ENCODE results near the gene DTNB.

The DTNB gene

DNA sequence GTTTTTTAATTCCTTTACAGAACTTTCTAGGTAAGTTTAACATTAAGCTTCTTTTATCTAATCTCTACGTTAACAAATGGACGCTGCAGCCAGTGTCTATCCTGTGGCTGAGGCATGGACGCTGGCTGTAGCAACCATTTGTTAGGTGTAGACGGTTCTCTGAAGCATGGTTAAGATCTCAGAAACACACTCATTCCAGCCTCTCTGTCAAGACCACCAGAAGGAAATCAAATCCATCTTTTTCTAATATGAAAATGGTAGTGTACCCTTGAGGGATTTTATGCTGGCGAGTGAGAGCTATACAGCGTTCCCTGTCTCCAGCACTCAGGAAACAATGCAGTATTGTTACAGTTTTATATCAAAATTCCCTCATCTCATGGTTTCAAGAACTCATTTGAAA lies 78.0 kb downstream of the DTNB start:
- Histone ChIP-seq H3K4me1 (ENCODE audit: control insufficient read depth, insufficient read depth, low read length) (peaks cover 6% of the 10 kb centered on the region), H3K27ac (ENCODE audit: insufficient read depth, low read depth, low read length, poor library complexity, severe bottlenecking) (no peak overlapping the region), H3K4me3 (ENCODE audit: insufficient read depth, low read depth, low read length) (no peak overlapping the region), H3K27me3 (ENCODE audit: control insufficient read depth, insufficient read depth, low read length, poor library complexity, severe bottlenecking) (no peaks in the 10 kb centered on the region), H3K36me3 (ENCODE audit: control insufficient read depth, insufficient read depth, low read length) (no peaks in the 10 kb centered on the region), H3K9me3 (ENCODE audit: control insufficient read depth, low read length) (no peaks in the 10 kb centered on the region)
- 91 to 98% methylated on average over 4 to 6 of the region's 6 CpGs for WGBS, 2 experiments

DNA sequence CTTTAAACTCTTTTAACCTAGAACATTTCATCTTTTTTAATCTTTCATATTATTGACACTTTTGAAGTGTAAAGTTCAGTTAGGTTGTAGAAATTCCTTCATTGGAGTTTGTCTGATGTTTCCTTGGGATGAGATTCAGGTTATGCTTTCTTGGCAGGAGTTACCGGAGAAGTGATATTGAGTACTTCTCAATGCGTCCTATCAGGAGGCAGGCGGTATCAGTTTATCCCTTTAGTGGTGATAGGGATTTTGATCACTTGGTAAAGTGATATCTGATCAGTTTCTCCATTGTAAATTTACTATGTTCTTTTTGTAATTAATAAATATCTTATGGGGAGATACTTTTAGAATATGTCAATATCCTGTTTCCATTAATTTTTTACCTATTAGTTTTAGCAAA lies 78.4 kb downstream of the DTNB start:
- Histone ChIP-seq H3K4me3 (ENCODE audit: insufficient read depth, low read depth, low read length) (no peak overlapping the region), H3K4me1 (ENCODE audit: control insufficient read depth, insufficient read depth, low read length) (peaks cover 6% of the 10 kb centered on the region), H3K27ac (ENCODE audit: insufficient read depth, low read depth, low read length, poor library complexity, severe bottlenecking) (no peak overlapping the region), H3K9me3 (ENCODE audit: control insufficient read depth, low read length) (no peaks in the 10 kb centered on the region), H3K36me3 (ENCODE audit: control insufficient read depth, insufficient read depth, low read length) (no peaks in the 10 kb centered on the region), H3K27me3 (ENCODE audit: control insufficient read depth, insufficient read depth, low read length, poor library complexity, severe bottlenecking) (no peaks in the 10 kb centered on the region)
- WGBS, 2 experiments: 94 to 95% methylated on average over 3 of the region's 3 CpGs

DNA sequence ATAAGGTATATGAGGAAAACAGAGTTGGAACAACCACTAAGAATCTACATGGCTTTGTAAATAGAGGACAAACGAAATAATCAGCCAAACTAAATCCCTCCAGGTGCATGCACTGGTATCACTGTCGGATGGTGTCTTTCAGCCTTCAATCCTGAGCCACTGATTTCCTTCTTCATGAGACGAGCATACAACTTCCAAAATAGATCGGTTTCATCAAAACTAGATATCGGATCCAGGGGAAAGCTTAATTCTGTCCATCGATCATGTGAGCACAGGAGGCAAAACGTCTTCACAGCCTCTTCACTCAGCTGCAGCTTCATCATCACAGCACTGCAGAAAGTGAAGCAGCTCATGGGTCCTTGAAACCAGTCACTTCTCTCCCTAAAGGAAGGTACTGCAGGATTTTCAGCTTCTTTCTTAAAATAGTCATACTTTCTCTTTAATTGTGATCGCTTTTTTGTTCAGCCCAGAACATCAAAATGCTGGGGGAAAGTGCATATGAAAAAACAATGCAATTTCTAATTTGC lies 80.5 kb downstream of the DTNB start:
- Histone ChIP-seq H3K27me3 (ENCODE audit: control insufficient read depth, insufficient read depth, low read length, poor library complexity, severe bottlenecking) (no peaks in the 10 kb centered on the region), H3K4me3 (ENCODE audit: insufficient read depth, low read depth, low read length) (no peak overlapping the region), H3K27ac (ENCODE audit: insufficient read depth, low read depth, low read length, poor library complexity, severe bottlenecking) (no peak overlapping the region), H3K4me1 (ENCODE audit: control insufficient read depth, insufficient read depth, low read length) (peaks cover 8% of the 10 kb centered on the region), H3K36me3 (ENCODE audit: control insufficient read depth, insufficient read depth, low read length) (no peaks in the 10 kb centered on the region), H3K9me3 (ENCODE audit: control insufficient read depth, low read length) (no peaks in the 10 kb centered on the region)
- 82 to 87% methylated on average over 8 of the region's 8 CpGs for WGBS, 2 experiments

DNA sequence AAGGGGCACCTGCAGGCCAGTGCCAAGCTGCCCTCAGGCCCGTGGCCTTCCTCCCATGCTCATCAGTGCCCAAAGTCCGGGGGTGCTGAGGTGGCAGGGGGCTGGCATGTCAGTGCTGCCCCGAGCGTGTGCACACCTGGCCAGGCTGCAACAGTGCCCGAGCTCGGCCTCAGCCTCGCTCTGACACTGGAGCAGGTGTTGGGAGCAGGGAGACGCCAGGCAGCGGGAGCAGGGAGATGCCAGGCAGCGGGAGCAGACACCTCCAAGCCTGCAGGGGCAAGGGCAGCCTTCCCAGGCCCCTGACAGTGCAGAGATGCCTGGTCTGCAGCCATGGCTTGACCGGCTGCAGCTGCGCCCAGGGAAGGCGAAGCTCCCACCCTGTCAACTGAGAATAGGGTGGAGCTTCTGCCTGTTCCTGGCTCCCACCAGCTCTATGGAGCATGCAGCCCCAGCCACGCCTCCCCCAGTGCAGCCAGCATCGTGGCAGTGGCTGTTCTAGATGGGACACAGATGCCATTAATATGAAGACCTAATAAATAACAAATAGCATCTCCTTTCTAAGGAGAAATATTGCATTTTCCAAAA lies 82.4 kb downstream of the DTNB start:
- no peaks in the 10 kb centered on the region for H3K9me3 ChIP-seq (ENCODE audit: control insufficient read depth, low read length)
- no peak overlapping the region for H3K4me3 ChIP-seq (ENCODE audit: insufficient read depth, low read depth, low read length)
- H3K27me3 ChIP-seq (ENCODE audit: control insufficient read depth, insufficient read depth, low read length, poor library complexity, severe bottlenecking): no peaks in the 10 kb centered on the region
- no peak overlapping the region for H3K27ac ChIP-seq (ENCODE audit: insufficient read depth, low read depth, low read length, poor library complexity, severe bottlenecking)
- H3K4me1 ChIP-seq (ENCODE audit: control insufficient read depth, insufficient read depth, low read length): peaks cover 20% of the 10 kb centered on the region
- 86 to 88% methylated on average over 15 of the region's 15 CpGs for WGBS, 2 experiments
- H3K36me3 ChIP-seq (ENCODE audit: control insufficient read depth, insufficient read depth, low read length): no peaks in the 10 kb centered on the region

DNA sequence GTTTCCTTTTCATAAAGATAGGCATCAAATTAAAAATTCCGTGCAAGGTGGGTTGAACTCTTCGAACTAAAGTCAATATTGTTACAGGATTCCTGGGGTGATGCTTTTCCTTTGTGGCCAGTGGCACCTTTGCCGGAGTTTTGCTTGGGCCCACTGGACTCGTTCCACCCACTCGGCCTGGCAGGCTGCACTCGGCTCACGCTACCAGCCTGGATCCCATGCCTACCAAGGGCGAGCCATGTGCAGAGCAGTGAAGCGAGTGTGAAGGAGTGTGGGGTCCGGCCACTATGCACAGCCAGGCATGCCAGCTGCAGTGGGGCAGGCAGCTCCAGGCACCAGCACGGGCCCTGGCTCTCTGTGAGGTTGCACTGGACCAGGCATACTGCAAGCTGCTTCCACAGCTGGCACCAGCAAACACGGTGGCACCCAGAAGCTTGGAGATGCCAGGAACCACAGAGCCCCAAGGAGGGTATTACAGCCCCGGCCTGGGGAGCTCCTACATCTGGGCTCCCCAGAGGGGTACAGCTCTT lies 83.6 kb downstream of the DTNB start:
- WGBS, 2 experiments: 94% methylated on average over 13 of the region's 13 CpGs
- Histone ChIP-seq H3K36me3 (ENCODE audit: control insufficient read depth, insufficient read depth, low read length) (no peaks in the 10 kb centered on the region), H3K4me3 (ENCODE audit: insufficient read depth, low read depth, low read length) (no peak overlapping the region), H3K27me3 (ENCODE audit: control insufficient read depth, insufficient read depth, low read length, poor library complexity, severe bottlenecking) (no peaks in the 10 kb centered on the region), H3K4me1 (ENCODE audit: control insufficient read depth, insufficient read depth, low read length) (peaks cover 20% of the 10 kb centered on the region), H3K27ac (ENCODE audit: insufficient read depth, low read depth, low read length, poor library complexity, severe bottlenecking) (no peak overlapping the region), H3K9me3 (ENCODE audit: control insufficient read depth, low read length) (no peaks in the 10 kb centered on the region)

DNA sequence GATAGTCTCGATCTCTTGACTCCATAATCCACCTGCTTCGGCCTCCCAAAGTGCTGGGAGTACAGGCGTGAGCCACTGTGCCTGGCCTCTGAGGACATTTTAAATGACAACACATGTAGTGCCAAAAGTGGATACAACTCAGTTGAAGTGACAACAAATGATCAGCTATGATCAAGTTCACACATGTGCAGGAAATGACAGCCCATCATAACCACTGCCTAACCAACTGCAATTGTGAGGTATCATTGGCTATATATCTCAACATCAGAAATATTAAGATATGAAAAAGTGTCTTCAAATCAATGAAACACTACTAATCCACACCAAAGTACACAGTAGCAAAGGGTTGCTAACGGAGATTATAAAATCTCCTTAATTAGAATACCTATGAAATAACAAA lies 84.8 kb downstream of the DTNB start:
- Histone ChIP-seq H3K4me1 (ENCODE audit: control insufficient read depth, insufficient read depth, low read length) (peaks cover 20% of the 10 kb centered on the region), H3K9me3 (ENCODE audit: control insufficient read depth, low read length) (no peaks in the 10 kb centered on the region), H3K27me3 (ENCODE audit: control insufficient read depth, insufficient read depth, low read length, poor library complexity, severe bottlenecking) (no peaks in the 10 kb centered on the region), H3K27ac (ENCODE audit: insufficient read depth, low read depth, low read length, poor library complexity, severe bottlenecking) (no peak overlapping the region), H3K4me3 (ENCODE audit: insufficient read depth, low read depth, low read length) (no peak overlapping the region), H3K36me3 (ENCODE audit: control insufficient read depth, insufficient read depth, low read length) (no peaks in the 10 kb centered on the region)
- WGBS, 2 experiments: 86 to 95% methylated on average over 4 of the region's 4 CpGs

DNA sequence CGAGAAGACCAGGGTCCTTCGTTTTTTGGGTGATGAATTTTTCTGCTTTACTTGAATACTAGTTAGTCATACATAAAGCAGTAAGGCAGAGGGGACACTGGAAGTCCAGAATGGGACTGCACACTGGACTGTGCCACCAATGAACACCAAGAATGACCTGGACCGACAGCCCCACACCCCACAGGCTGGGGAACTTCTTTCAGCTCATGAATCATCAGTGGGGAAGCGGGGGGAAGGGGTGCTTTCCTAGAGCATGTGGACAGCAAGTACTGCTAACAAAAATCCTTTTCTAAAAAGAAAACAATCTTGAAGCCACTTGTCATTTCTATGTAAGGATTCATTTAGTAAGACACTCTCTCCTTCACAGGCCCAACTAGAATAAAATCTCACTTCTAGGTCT lies 86.0 kb downstream of the DTNB start:
- no peak overlapping the region for H3K4me3 ChIP-seq (ENCODE audit: insufficient read depth, low read depth, low read length)
- no peaks in the 10 kb centered on the region for H3K9me3 ChIP-seq (ENCODE audit: control insufficient read depth, low read length)
- H3K27ac ChIP-seq (ENCODE audit: insufficient read depth, low read depth, low read length, poor library complexity, severe bottlenecking): no peak overlapping the region
- peaks cover 20% of the 10 kb centered on the region for H3K4me1 ChIP-seq (ENCODE audit: control insufficient read depth, insufficient read depth, low read length)
- no peaks in the 10 kb centered on the region for H3K36me3 ChIP-seq (ENCODE audit: control insufficient read depth, insufficient read depth, low read length)
- WGBS, 2 experiments: 87 to 94% methylated on average over 3 to 4 of the region's 4 CpGs
- H3K27me3 ChIP-seq (ENCODE audit: control insufficient read depth, insufficient read depth, low read length, poor library complexity, severe bottlenecking): no peaks in the 10 kb centered on the region

DNA sequence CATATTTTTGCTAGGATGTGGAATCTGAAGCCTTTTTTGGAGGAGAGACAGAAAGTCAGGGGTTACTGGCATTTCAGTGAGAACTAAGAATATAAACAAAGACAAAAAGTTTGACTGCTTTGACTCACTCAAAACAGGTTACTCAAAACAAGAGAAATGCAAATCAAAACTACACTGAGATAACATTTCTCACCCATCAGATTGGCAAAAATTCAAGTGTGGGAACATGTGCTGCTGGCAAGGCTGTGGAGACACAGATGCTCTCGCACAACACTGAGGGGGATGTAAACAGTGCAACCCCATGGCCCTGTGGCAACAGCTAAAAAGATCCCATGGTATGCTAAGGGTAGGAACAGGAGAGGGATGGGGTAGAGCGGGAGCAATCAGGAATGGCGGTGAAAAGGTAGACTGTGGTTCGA lies 86.6 kb downstream of the DTNB start:
- Histone ChIP-seq H3K4me1 (ENCODE audit: control insufficient read depth, insufficient read depth, low read length) (peaks cover 20% of the 10 kb centered on the region), H3K9me3 (ENCODE audit: control insufficient read depth, low read length) (no peaks in the 10 kb centered on the region), H3K27ac (ENCODE audit: insufficient read depth, low read depth, low read length, poor library complexity, severe bottlenecking) (no peak overlapping the region), H3K4me3 (ENCODE audit: insufficient read depth, low read depth, low read length) (no peak overlapping the region), H3K36me3 (ENCODE audit: control insufficient read depth, insufficient read depth, low read length) (no peaks in the 10 kb centered on the region), H3K27me3 (ENCODE audit: control insufficient read depth, insufficient read depth, low read length, poor library complexity, severe bottlenecking) (no peaks in the 10 kb centered on the region)
- WGBS, 2 experiments: 83 to 85% methylated on average over 4 of the region's 4 CpGs

DNA sequence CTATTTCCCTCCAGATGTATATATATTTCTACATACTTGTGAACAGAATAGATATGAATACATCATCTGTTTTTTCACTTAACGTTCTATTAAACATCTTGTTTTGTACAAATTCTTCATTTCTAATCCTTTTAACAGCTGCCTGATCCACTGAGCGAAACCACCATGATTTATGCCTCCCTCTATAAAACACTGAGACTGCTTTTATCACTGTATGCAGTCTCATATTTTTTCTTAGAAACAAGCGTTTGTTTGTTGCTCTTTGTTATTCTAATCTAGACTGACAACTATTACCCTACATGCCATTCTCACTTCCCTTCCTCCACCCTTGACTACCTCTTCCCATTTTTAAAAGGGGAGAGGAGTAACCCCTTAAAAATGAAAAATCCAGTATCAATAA lies 88.2 kb downstream of the DTNB start:
- Histone ChIP-seq H3K4me1 (ENCODE audit: control insufficient read depth, insufficient read depth, low read length) (peaks cover 14% of the 10 kb centered on the region), H3K4me3 (ENCODE audit: insufficient read depth, low read depth, low read length) (no peak overlapping the region), H3K27ac (ENCODE audit: insufficient read depth, low read depth, low read length, poor library complexity, severe bottlenecking) (no peak overlapping the region), H3K27me3 (ENCODE audit: control insufficient read depth, insufficient read depth, low read length, poor library complexity, severe bottlenecking) (no peaks in the 10 kb centered on the region), H3K36me3 (ENCODE audit: control insufficient read depth, insufficient read depth, low read length) (no peaks in the 10 kb centered on the region), H3K9me3 (ENCODE audit: control insufficient read depth, low read length) (no peaks in the 10 kb centered on the region)
- WGBS, 2 experiments: 78 to 97% methylated on average over 3 of the region's 3 CpGs

DNA sequence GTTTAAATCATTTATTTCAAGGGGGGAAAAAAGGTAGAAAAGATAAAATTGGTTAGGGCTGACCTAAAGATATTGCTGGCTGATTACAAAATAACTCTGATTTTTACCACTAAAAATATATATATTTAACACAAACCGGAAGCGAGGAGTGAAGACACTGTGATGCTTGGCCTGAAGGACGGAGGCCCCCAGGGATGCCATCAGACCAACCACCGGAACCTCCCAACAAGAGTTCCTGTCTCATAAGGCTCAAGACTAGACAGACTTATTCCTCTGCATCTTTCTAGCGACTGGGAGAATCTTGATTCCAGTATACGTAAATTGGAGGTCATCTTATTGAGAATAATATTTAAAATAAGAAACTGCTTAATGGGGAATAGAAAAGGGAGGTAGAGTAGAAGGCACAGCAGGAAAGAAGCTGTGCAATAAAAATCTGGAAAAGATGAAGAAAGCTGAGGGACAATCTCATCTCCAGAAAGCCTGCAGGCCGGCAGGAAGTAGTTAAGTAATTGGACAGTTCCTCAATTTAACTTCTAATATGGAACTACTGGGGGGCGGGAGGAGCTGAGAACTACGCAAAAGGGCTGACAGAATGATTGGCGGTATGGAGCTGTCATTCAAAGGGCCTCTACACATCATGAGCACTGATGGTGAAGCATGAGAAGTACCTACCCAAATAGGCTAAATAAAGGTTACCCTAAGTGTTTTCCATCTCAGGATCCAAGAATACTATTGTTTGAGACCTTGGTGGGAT lies 91.1 kb downstream of the DTNB start:
- Histone ChIP-seq H3K36me3 (ENCODE audit: control insufficient read depth, insufficient read depth, low read length) (no peaks in the 10 kb centered on the region), H3K27ac (ENCODE audit: insufficient read depth, low read depth, low read length, poor library complexity, severe bottlenecking) (no peak overlapping the region), H3K4me3 (ENCODE audit: insufficient read depth, low read depth, low read length) (no peak overlapping the region), H3K27me3 (ENCODE audit: control insufficient read depth, insufficient read depth, low read length, poor library complexity, severe bottlenecking) (no peaks in the 10 kb centered on the region), H3K4me1 (ENCODE audit: control insufficient read depth, insufficient read depth, low read length) (peaks cover 7% of the 10 kb centered on the region), H3K9me3 (ENCODE audit: control insufficient read depth, low read length) (no peaks in the 10 kb centered on the region)
- WGBS, 2 experiments: 95 to 98% methylated on average over 10 of the region's 10 CpGs
